Fibroblast of lung (primary cell): ENCODE measurements around the gene ZNF593. TPM values are rescaled to one million over a fixed set of nuclear protein-coding genes. Genes with fewer than 3 reads are reported as not detected.

ENCODE experiments used
- DNase-seq, 2 donors: peaks; one replicate each; pipeline versions ENCODE4 v3.0.0 to v3.0.0-alpha.2; 2010; ENCODE audit warnings: low read depth in 2 of 2
- H2AFZ ChIP-seq: 2 replicates; pipeline ENCODE4 v1.5.1; 2012; ENCODE audit warnings: low read length, control low read depth, inconsistent platforms
- H3K27ac ChIP-seq: 2 replicates; pipeline ENCODE4 v1.5.1; 2011; ENCODE audit warnings: low read length, control low read depth; ENCODE audit not compliant: insufficient read depth
- H3K27me3 ChIP-seq: 2 replicates; pipeline ENCODE4 v1.5.1; 2011; ENCODE audit warnings: mild to moderate bottlenecking, low read length; ENCODE audit not compliant: control insufficient read depth, insufficient read depth
- H3K36me3 ChIP-seq: 2 replicates; pipeline ENCODE4 v1.5.1; 2011; ENCODE audit warnings: low read length; ENCODE audit not compliant: control insufficient read depth, insufficient read depth
- H3K4me1 ChIP-seq: 2 replicates; pipeline ENCODE4 v1.5.1; 2011; ENCODE audit warnings: low read length; ENCODE audit not compliant: control insufficient read depth, insufficient read depth; ENCODE audit errors: extremely low read depth
- H3K4me2 ChIP-seq: 2 replicates; pipeline ENCODE4 v1.5.1; 2011; ENCODE audit warnings: low read length, control low read depth; ENCODE audit not compliant: insufficient read depth; ENCODE audit errors: extremely low read depth
- H3K4me3 ChIP-seq, 4 experiments: fragments of 200-600 bp in 1 of 4; sonication (generic) in 1 of 4; replicated peaks in 1 of 4; 2 replicates each; pipeline ENCODE4 v1.5.1; 2011 to 2016; ENCODE audit warnings: low read length in 4 of 4, low read depth in 3 of 4, mild to moderate bottlenecking in 3 of 4, control low read depth in 2 of 4, inconsistent platforms in 1 of 4, mixed read lengths in 1 of 4; ENCODE audit not compliant: insufficient read depth in 1 of 4; ENCODE audit errors: control extremely low read depth in 1 of 4
- H3K79me2 ChIP-seq: 2 replicates; pipeline ENCODE4 v1.5.1; 2012; ENCODE audit warnings: mild to moderate bottlenecking, low read length, inconsistent platforms; ENCODE audit not compliant: control insufficient read depth, insufficient read depth
- H3K9ac ChIP-seq: 2 replicates; pipeline ENCODE4 v1.5.1; 2011; ENCODE audit warnings: mild to moderate bottlenecking, low read length, control low read depth; ENCODE audit not compliant: insufficient read depth
- H3K9me3 ChIP-seq: 2 replicates; pipeline ENCODE4 v1.5.1; 2012; ENCODE audit warnings: low read depth, low read length; ENCODE audit not compliant: control insufficient read depth, insufficient read depth
- H4K20me1 ChIP-seq: 2 replicates; pipeline ENCODE4 v1.5.1; 2011; ENCODE audit warnings: low read length; ENCODE audit not compliant: control insufficient read depth, insufficient read depth; ENCODE audit errors: extremely low read depth
- CTCF ChIP-seq, 2 donors: IDR thresholded peaks in 1 of 2; conservative IDR thresholded peaks in 1 of 2; 1 replicate in 1 of 2; 2 replicates in 1 of 2; pipeline ENCODE4 v1.5.1; 2011 to 2012; ENCODE audit warnings: low read length in 2 of 2, control low read depth in 1 of 2, inconsistent platforms in 1 of 2, low read depth in 1 of 2, mild to moderate bottlenecking in 1 of 2
- EZH2 ChIP-seq: IDR thresholded peaks from 2 replicates; pipeline ENCODE4 v1.5.1; 2012; ENCODE audit warnings: low read length, control low read depth, mild to moderate bottlenecking; ENCODE audit errors: missing control alignments
- polyA minus RNA-seq: library from RNA; depleted of rRNA, polyadenylated mRNA; stranded (reverse); fragments of >200 nt; gene quantifications from 2 replicates; pipeline ENCODE4 v1.2.3, GENCODE V29; 2011; ENCODE audit warnings: low replicate concordance
- polyA plus RNA-seq, 2 donors: library from polyadenylated mRNA; depleted of rRNA in 1 of 2; stranded (reverse) in 1 of 2; unstranded in 1 of 2; fragments of >200 nt; gene quantifications; 2 replicates each; pipeline ENCODE4 v1.2.1, GENCODE V29; 2011 to 2012; ENCODE audit warnings: missing spikeins in 1 of 2
- total RNA-seq: library from RNA; depleted of rRNA; stranded (reverse); fragments of >200 nt; gene quantifications from 2 replicates; pipeline ENCODE4 v1.2.1, GENCODE V29; 2014

ZNF593 gene
- total RNA-seq (30.7 and 38.8 TPM in 2 replicates), polyA plus RNA-seq (17.6 and 19.8 TPM in 2 replicates), polyA minus RNA-seq (6.5 and 17.9 TPM in 2 replicates)
- polyA plus RNA-seq (2012): 46.2 and 54.4 TPM in 2 replicates

GRCh38 chr1:26169669-26170471 is at the start of gene ZNF593:
TSS of gene ZNF593 (plus strand) at chr1:26169908. CDS start at chr1:26169984, 76 bp downstream.
- Histone ChIP-seq H3K4me3 (peak within 1 kb of the TSS; percentile 80 to 94 (median 84)), H3K27ac (peak within 1 kb of the TSS; percentile 84), H3K9me3 (no peaks in the 10 kb centered on the region), H3K27me3 (no peaks in the 10 kb centered on the region), H3K36me3 (peaks cover 3% of the 10 kb centered on the region), H3K4me2 (peak within 1 kb of the TSS; percentile 97), H3K9ac (peak within 1 kb of the TSS; percentile 95), H2AFZ (peak within 1 kb of the TSS; percentile 75), H4K20me1 (no peaks in the 10 kb centered on the region), H3K79me2 (peaks cover 6% of the 10 kb centered on the region), H3K4me1 (peaks cover 4% of the 10 kb centered on the region)
- peak; percentile 88 to 92 for DNase-seq
- TF ChIP-seq CTCF (conservative IDR thresholded peaks at IDR 0.05 in 1 of 2, IDR thresholded peaks at IDR 0.05 in 1 of 2; ENCODE audit: low read depth in 1 of 2, low read length in 2 of 2): peak; percentile 73 to 86
- TF ChIP-seq EZH2: no peak

DNA sequence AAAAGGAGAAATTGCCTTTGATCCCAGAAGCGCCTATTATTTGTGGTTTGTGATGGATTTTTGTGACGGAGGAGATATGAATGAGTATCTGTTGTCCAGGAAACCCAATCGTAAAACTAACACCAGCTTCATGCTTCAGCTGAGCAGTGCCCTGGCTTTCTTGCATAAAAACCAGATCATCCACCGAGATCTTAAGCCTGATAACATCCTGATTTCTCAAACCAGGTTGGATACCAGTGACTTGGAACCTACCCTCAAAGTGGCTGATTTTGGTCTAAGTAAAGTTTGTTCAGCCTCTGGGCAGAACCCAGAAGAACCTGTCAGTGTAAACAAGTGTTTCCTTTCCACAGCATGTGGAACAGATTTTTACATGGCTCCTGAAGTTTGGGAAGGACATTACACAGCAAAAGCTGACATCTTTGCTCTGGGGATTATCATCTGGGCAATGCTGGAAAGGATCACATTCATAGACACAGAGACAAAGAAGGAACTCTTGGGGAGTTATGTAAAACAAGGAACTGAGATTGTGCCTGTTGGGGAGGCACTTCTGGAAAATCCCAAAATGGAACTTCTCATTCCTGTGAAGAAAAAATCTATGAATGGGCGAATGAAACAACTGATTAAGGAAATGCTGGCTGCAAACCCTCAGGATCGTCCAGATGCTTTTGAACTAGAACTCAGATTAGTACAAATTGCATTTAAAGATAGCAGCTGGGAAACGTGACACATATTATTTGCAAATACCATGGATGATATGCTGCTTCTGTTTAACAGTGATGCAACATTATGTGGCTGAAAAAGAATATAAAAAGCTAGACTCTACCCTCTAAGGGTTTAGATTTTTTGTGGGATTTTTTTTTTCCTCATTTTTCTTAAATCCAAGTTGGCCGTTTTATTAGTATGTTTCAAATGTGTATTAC is 47.6 kb upstream of the ZNF593 start:
- DNase-seq: no peak
- no peak overlapping the region for H3K4me2 ChIP-seq

More for the DNA sequence above, 47.6 kb upstream of the ZNF593 start:
- Histone ChIP-seq H3K27ac (no peak overlapping the region), H4K20me1 (no peaks in the 10 kb centered on the region), H3K36me3 (no peaks in the 10 kb centered on the region), H3K4me1 (peaks cover 3% of the 10 kb centered on the region), H3K27me3 (no peaks in the 10 kb centered on the region), H3K4me3 (no peak overlapping the region), H3K9me3 (no peaks in the 10 kb centered on the region), H2AFZ (no peak overlapping the region), H3K9ac (no peak overlapping the region), H3K79me2 (no peaks in the 10 kb centered on the region)
- TF ChIP-seq CTCF (conservative IDR thresholded peaks at IDR 0.05 in 1 of 2, IDR thresholded peaks at IDR 0.05 in 1 of 2; ENCODE audit: low read depth in 1 of 2, low read length in 2 of 2) (no peak), EZH2 (no peak)
